SK-MEL-5 (cell line): ENCODE data around the gene CERK. TPM values are rescaled to one million over a fixed set of nuclear protein-coding genes. Genes with fewer than 3 reads are reported as not detected.

Source experiments
- DNase-seq: peaks from one replicate; pipeline ENCODE4 v3.0.0-alpha.2; 2016; ENCODE audit warnings: low read depth, low spot score
- in situ Hi-C: cut with HindIII; loops from 2 replicates; pipeline ENCODE4 v1.10.0; 2016; ENCODE audit warnings: low sequenced_read_pairs, high pct_unique_total_duplicates, low pct_unique_long_range_greater_than_20kb
- total RNA-seq: library from RNA; depleted of rRNA; stranded (reverse); fragments of >200 nt; shearing (Covaris generic); gene quantifications from 2 replicates; pipeline ENCODE4 v1.2.3, GENCODE V29; 2014

The CERK gene
- total RNA-seq, 1 experiment from 2014 or later: 193 TPM

DNA sequence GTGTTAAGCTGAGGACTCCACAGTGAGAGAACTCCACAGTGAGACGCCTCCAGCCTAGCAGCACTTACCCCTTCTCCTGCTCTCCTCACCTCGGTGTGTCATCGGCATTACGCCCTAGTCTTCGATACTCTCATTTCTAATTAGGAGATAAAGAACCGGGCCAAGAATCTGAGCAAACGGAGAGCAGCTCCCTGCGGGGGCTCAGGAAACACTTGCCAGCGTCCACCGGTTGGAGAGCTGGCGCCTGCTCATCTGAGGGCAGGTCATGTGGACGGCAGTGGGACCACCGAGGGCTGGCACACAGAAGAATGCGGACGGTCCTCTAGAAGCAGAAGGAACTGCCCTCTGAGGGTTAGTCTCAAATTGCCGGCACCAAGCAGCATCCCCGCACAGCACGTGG is 13.0 kb downstream of the CERK start:
- no peak for DNase-seq
- in situ Hi-C loops: no loop called here

GRCh38 chr22:46723882-46724281 is 14.2 kb downstream of the CERK start:
- in situ Hi-C loops: no loop called here
- no peak for DNase-seq

GRCh38 chr22:46721501-46722085 is 16.5 kb downstream of the CERK start:
- no peak for DNase-seq
- in situ Hi-C loops: no loop called here

- in situ Hi-C loops: no loop called here
Observed at GRCh38 chr22:46719921-46720320, 18.1 kb downstream of the CERK start.

GRCh38 chr22:46714550-46714949 is 23.5 kb downstream of the CERK start:
- DNase-seq: no peak
- in situ Hi-C loops: no loop called here

More at GRCh38 chr22:46719921-46720320, 18.1 kb downstream of the CERK start:
- no peak for DNase-seq

- no peak for DNase-seq
- in situ Hi-C loops: no loop called here
Observed at GRCh38 chr22:46712288-46712687, 25.8 kb downstream of the CERK start.

DNA sequence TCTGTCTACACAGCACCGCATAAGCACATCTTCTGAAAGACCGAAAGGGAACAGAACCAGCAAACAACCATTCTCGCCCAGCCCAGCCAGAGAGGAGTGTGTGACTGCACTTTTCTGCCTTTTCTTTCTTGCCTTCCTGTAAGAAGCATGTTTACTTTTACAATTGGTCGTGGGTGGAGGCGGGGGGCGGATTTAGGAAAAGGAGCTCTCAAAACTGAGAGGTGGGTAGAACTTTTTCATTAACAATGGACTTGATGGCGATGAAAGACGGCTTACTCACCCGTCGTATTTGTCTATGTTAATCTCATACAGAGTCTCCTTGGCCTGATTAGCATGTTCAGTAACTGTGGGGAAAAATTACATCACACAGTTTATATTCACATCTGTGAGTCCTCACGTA is 27.2 kb downstream of the CERK start:
- in situ Hi-C loops: no loop called here
- DNase-seq: no peak

- no peak for DNase-seq
- in situ Hi-C loops: no loop called here
Observed at GRCh38 chr22:46708766-46709330, 29.2 kb downstream of the CERK start.

- in situ Hi-C loops: no loop called here
- no peak for DNase-seq
Observed at GRCh38 chr22:46707827-46708570, 30.1 kb downstream of the CERK start.

GRCh38 chr22:46707305-46707704 is 30.7 kb downstream of the CERK start:
- no peak for DNase-seq
- in situ Hi-C loops: no loop called here

GRCh38 chr22:46706060-46706459 is 32.0 kb downstream of the CERK start:
- no peak for DNase-seq
- in situ Hi-C loops: no loop called here

DNA sequence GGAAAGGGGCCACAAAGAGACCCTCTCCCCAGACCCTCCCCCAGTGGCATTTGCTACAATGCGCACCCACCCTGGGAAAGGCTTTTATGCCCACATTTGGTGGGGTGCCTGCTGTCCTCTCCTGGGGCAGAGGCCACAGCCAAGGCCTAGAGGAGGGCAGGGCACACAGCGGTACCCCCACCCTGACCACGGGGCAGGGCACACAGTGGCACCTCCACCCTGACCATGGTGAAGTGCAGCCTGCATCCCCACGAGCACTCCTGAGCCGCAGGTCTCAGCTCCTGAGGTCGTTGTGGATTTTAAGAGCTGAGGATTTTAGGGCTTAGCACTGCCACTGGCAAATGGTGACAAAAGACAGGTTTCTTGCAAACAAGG is 34.1 kb downstream of the CERK start:
- in situ Hi-C loops: no loop called here
- no peak for DNase-seq

- DNase-seq: no peak
- in situ Hi-C loops: no loop called here
Observed at GRCh38 chr22:46703171-46703995, 34.7 kb downstream of the CERK start.

- DNase-seq: no peak
- in situ Hi-C loops: no loop called here
Observed at GRCh38 chr22:46701262-46701661, 36.8 kb downstream of the CERK start.

DNA sequence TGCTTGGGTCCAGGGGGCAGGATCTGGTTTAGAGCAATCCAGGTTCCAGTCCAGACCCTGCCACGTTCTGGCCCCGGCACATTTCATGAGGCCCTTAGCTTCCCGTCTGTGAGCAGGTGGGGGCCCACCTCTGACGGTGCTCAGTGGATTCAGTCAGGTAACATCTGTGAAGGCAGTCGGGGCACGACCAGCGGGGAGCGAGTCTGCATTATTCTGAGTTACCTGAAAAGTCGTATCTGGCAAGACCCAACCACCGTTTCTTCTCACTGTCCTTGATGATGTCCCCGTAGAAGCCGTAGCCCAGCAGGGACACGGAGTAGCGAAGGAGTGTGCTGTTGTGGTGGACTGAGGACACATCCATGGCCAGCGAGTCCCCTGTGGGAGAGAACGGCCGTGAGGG is 39.0 kb downstream of the CERK start:
- DNase-seq: no peak
- in situ Hi-C loops: no loop called here

- in situ Hi-C loops: no loop called here
- no peak for DNase-seq
Observed at GRCh38 chr22:46697811-46698515, 40.1 kb downstream of the CERK start.

- in situ Hi-C loops: no loop called here
- DNase-seq: no peak
Observed at GRCh38 chr22:46696614-46697013, 41.4 kb downstream of the CERK start.

GRCh38 chr22:46696229-46696518 is 41.9 kb downstream of the CERK start:
- DNase-seq: no peak
- in situ Hi-C loops: no loop called here
